IMR-90 (cell line): ENCODE measurements around the gene SNX30.

Experiments used
- POLR2A ChIP-seq: IDR thresholded peaks from 2 replicates; pipeline ENCODE4 v1.6.1; 2012; ENCODE audit warnings: mild to moderate bottlenecking, low read depth, low read length
- TF ChIP-seq, protein P1 (sequence below): conservative IDR thresholded peaks from 2 replicates; pipeline ENCODE4 v1.5.1; 2012; ENCODE audit warnings: mild to moderate bottlenecking, low read depth, low read length, improper control_type of control experiment

DNA sequence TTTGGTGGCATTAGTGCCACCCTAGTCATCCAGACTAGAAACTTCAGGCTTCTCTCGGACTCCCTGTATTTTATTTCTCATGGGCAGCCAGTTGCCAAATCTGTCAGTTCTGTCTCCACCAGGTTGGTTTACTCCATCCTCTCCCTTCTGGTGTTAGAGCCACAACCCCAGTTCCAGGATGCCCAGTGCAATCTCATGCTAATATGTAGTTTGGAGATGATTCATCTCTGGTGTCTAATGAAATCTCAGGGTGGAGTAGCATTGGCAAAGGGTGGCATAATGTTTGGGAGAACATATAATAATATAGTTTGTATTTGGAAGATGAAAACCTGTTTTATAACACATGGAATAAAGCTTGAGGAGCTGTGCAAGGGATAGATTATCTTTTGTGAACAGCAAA, 109.9 kb downstream of the SNX30 start:
- TF ChIP-seq, protein P1, sequence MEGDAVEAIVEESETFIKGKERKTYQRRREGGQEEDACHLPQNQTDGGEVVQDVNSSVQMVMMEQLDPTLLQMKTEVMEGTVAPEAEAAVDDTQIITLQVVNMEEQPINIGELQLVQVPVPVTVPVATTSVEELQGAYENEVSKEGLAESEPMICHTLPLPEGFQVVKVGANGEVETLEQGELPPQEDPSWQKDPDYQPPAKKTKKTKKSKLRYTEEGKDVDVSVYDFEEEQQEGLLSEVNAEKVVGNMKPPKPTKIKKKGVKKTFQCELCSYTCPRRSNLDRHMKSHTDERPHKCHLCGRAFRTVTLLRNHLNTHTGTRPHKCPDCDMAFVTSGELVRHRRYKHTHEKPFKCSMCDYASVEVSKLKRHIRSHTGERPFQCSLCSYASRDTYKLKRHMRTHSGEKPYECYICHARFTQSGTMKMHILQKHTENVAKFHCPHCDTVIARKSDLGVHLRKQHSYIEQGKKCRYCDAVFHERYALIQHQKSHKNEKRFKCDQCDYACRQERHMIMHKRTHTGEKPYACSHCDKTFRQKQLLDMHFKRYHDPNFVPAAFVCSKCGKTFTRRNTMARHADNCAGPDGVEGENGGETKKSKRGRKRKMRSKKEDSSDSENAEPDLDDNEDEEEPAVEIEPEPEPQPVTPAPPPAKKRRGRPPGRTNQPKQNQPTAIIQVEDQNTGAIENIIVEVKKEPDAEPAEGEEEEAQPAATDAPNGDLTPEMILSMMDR = no peak
- no peak for TF ChIP-seq POLR2A
